HepG2 (cell line): ENCODE data around the gene RBM12. TPM values are rescaled to one million over a fixed set of nuclear protein-coding genes. Genes with fewer than 3 reads are reported as not detected.

ENCODE experiments used
- AKNA ChIP-seq: sonication (generic); formaldehyde crosslinking; IDR thresholded peaks from 2 replicates; pipeline ENCODE4 v1.4.0; 2020; ENCODE audit warnings: missing genetic modification reagents, borderline replicate concordance
- ATF3 ChIP-seq: sonication (generic); formaldehyde crosslinking; IDR thresholded peaks from 2 replicates; pipeline ENCODE4 v1.4.0; 2020; ENCODE audit warnings: missing genetic modification reagents
- DR1 ChIP-seq: sonication (generic); formaldehyde crosslinking; IDR thresholded peaks from 2 replicates; pipeline ENCODE4 v1.8.0; 2021; ENCODE audit warnings: mild to moderate bottlenecking, missing genetic modification reagents, inconsistent platforms
- NPAS2 ChIP-seq: sonication (generic); formaldehyde crosslinking; IDR thresholded peaks from 2 replicates; pipeline ENCODE4 v1.8.0; 2022; ENCODE audit warnings: mild to moderate bottlenecking, missing genetic modification reagents, borderline replicate concordance
- NRL ChIP-seq: sonication (generic); formaldehyde crosslinking; IDR thresholded peaks from 2 replicates; pipeline ENCODE4 v1.5.0; 2020; ENCODE audit warnings: missing genetic modification reagents, mild to moderate bottlenecking, moderate library complexity, borderline replicate concordance
- PRDM10 ChIP-seq: sonication (generic); formaldehyde crosslinking; IDR thresholded peaks from 2 replicates; pipeline ENCODE4 v1.4.0; 2020; ENCODE audit warnings: low read depth, missing genetic modification reagents
- USF2 ChIP-seq, 2 experiments: sonication (generic) in 1 of 2; formaldehyde crosslinking in 1 of 2; IDR thresholded peaks; 2 replicates each; pipeline versions ENCODE4 v1.5.1 to v1.6.1; 2011 to 2020; ENCODE audit warnings: borderline replicate concordance in 1 of 2, low read depth in 1 of 2, low read length in 1 of 2, mild to moderate bottlenecking in 1 of 2, missing genetic modification reagents in 1 of 2, moderate library complexity in 1 of 2
- ZFP91 ChIP-seq: sonication (generic); formaldehyde crosslinking; IDR thresholded peaks from 2 replicates; pipeline ENCODE4 v1.9.0; 2022; ENCODE audit warnings: missing genetic modification reagents, mild to moderate bottlenecking, borderline replicate concordance
- ZNF282 ChIP-seq: fragments of 450-650 bp; IDR thresholded peaks from 2 replicates; pipeline ENCODE4 v1.6.1; 2018; ENCODE audit not compliant: partially characterized antibody
- ZNF513 ChIP-seq: sonication (generic); formaldehyde crosslinking; conservative IDR thresholded peaks from 2 replicates; pipeline ENCODE4 v1.5.0; 2020; ENCODE audit warnings: missing genetic modification reagents
- ZNF780A ChIP-seq: sonication (generic); formaldehyde crosslinking; IDR thresholded peaks from 2 replicates; pipeline ENCODE4 v1.8.0; 2022; ENCODE audit warnings: mild to moderate bottlenecking, missing genetic modification reagents, moderate library complexity
- polyA plus RNA-seq, 8 experiments: library from polyadenylated mRNA; depleted of rRNA in 3 of 8; stranded (reverse) in 7 of 8; unstranded in 1 of 8; fragments of >200 nt; fragmentation: Illumina TruSeq in 4 of 8; extraction: Trizol in 4 of 8; gene quantifications; 2 replicates each; pipeline versions ENCODE4 v1.2.1 to v1.2.3, GENCODE V29; 2011 to 2016; ENCODE audit warnings: low read depth in 4 of 8, missing spikeins in 1 of 8, mixed read lengths in 1 of 8; ENCODE audit not compliant: insufficient read depth in 1 of 8
- total RNA-seq, 5 experiments: library from RNA; depleted of rRNA; stranded (reverse); fragments of >200 nt; fragmentation: Illumina TruSeq; extraction: Trizol; gene quantifications; 2 replicates each; pipeline ENCODE4 v1.2.3, GENCODE V29; 2016; ENCODE audit warnings: low read depth in 1 of 5

The RBM12 gene
- total and polyA plus RNA-seq, 2 of the 13 experiments (the other 11 are each of a cell fraction or from before 2014, with no cell fraction given): 97.9 to 104 TPM

- TF ChIP-seq NPAS2 (peak; percentile 76; the same call in 1 of the 2 replicates), ZNF282 (no peak), ZNF513 (no peak), NRL (CRISPR knock-in tag) (peak; percentile 100), ZFP91 (CRISPR knock-in tag) (peak; percentile 96), ATF3 (CRISPR knock-in tag) (peak; percentile 73; the same call in 1 of the 2 replicates), PRDM10 (0 out of 2 replicates have a peak, but pooled peaks have one; percentile 10), ZNF780A (CRISPR knock-in tag) (peak; percentile 93; the same call in 1 of the 2 replicates), AKNA (peak; percentile 99), USF2 (IDR thresholded peaks at IDR 0.05; ENCODE audit: low read depth, low read length) (no peak), USF2 (CRISPR knock-in tag; IDR thresholded peaks at IDR 0.05; ENCODE audit: borderline replicate concordance) (peak; percentile 80; the same call in 1 of the 2 replicates), DR1 (peak; percentile 81)
Measured at GRCh38 chr20:35615667-35616464, 48.8 kb downstream of the RBM12 start, which contains the start of gene SPAG4 (continued).
